ENCODE data around the gene IKZF3.

GRCh38 chr17:39739885-39740356 is 124.2 kb downstream of the IKZF3 start:
- TF ChIP-seq POLR2A (IDR thresholded peaks at IDR 0.05; ENCODE audit: low read depth, low read length) (no peak), TARDBP (IDR thresholded peaks at IDR 0.05; ENCODE audit: borderline replicate concordance) (no peak), SUZ12 (IDR thresholded peaks at IDR 0.05; ENCODE audit: unreplicated experiment) (no peak), TCF12 (IDR thresholded peaks at IDR 0.05; ENCODE audit: low read depth, low read length) (no peak), CBFB (IDR thresholded peaks at IDR 0.05; ENCODE audit: low read depth) (no peak)
- TF ChIP-seq, protein P1, sequence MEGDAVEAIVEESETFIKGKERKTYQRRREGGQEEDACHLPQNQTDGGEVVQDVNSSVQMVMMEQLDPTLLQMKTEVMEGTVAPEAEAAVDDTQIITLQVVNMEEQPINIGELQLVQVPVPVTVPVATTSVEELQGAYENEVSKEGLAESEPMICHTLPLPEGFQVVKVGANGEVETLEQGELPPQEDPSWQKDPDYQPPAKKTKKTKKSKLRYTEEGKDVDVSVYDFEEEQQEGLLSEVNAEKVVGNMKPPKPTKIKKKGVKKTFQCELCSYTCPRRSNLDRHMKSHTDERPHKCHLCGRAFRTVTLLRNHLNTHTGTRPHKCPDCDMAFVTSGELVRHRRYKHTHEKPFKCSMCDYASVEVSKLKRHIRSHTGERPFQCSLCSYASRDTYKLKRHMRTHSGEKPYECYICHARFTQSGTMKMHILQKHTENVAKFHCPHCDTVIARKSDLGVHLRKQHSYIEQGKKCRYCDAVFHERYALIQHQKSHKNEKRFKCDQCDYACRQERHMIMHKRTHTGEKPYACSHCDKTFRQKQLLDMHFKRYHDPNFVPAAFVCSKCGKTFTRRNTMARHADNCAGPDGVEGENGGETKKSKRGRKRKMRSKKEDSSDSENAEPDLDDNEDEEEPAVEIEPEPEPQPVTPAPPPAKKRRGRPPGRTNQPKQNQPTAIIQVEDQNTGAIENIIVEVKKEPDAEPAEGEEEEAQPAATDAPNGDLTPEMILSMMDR (IDR thresholded peaks at IDR 0.05 in 2 of 3, conservative IDR thresholded peaks at IDR 0.05 in 1 of 3; ENCODE audit: control insufficient read depth in 2 of 3, extremely low read depth in 1 of 3, insufficient read depth in 1 of 3, low read depth in 3 of 3, low read length in 3 of 3): no peak
- TF ChIP-seq, protein P2, sequence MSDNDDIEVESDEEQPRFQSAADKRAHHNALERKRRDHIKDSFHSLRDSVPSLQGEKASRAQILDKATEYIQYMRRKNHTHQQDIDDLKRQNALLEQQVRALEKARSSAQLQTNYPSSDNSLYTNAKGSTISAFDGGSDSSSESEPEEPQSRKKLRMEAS (IDR thresholded peaks at IDR 0.05; ENCODE audit: low read depth, low read length): no peak
